HEK293 (cell line): ENCODE measurements around the gene TXNRD2.

Experiments
- ZNF473 ChIP-seq: fragments of 450-650 bp; formaldehyde crosslinking; IDR thresholded peaks from 2 replicates; pipeline ENCODE4 v1.5.1; 2017; ENCODE audit warnings: missing biosample characterization, missing genetic modification characterization
- ZNF501 ChIP-seq: fragments of 450-650 bp; formaldehyde crosslinking; IDR thresholded peaks from 2 replicates; pipeline ENCODE4 v1.5.1; 2016; ENCODE audit warnings: missing biosample characterization, missing genetic modification characterization
- ZNF707 ChIP-seq: fragments of 450-650 bp; formaldehyde crosslinking; IDR thresholded peaks from 2 replicates; pipeline ENCODE4 v1.5.1; 2016; ENCODE audit warnings: missing biosample characterization, missing genetic modification characterization
- ZNF768 ChIP-seq: fragments of 450-650 bp; formaldehyde crosslinking; IDR thresholded peaks from 2 replicates; pipeline ENCODE4 v1.5.1; 2018; ENCODE audit warnings: missing biosample characterization, mild to moderate bottlenecking, missing genetic modification characterization
- TF ChIP-seq, protein P1 (sequence below): fragments of 450-650 bp; formaldehyde crosslinking; IDR thresholded peaks from 2 replicates; pipeline ENCODE4 v1.5.1; 2016; ENCODE audit warnings: missing biosample characterization, missing genetic modification characterization
- TF ChIP-seq, protein P2 (sequence below): sonication (generic); formaldehyde crosslinking; IDR thresholded peaks from 2 replicates; pipeline ENCODE4 v1.8.1; 2022; ENCODE audit warnings: mild to moderate bottlenecking, moderate library complexity, missing genetic modification reagents

DNA sequence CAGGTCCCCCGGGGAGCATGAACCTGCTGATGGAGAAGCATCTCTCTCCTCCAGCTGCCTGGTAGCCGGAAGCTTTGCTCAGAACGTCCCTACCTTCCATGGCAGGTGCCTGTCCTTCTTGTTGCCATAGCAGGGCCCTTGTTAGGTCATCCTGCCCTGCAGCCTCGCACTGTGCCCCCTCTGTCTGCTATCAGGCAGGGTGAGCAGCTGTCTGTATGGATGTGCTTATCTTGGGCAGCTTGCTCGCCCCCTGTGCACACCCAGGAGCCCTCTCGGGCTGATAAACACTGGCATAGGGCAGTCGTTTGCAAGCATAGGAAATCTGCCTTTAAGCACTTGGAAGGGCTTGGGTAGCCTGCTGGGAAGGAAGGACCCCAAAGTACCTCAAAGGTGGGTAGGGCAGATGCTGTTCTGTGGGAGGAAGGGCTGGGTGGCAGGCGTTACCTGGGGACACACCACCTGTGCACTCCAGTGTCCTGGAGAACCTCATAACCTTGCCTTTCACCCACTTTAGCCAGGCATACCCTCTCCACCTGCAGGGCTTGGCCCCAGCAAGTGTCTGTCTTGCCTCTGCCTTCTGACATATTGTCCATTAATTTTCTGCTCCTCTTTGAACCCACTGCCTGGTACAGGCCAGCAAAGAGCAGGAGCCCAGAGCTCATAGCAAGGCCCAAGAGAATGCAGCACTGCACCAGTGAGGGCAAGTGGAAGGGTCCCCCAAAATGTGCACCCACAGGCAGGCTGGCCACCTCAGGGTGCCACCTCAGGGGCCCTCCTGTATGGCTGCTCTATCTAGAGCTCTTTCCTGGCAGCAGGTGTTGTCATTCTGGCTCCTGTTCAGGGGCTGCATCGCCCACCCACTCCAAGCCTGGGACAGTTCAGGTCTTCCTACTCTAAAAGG, 8.0 kb downstream of the TXNRD2 start:
- TF ChIP-seq, protein P1, sequence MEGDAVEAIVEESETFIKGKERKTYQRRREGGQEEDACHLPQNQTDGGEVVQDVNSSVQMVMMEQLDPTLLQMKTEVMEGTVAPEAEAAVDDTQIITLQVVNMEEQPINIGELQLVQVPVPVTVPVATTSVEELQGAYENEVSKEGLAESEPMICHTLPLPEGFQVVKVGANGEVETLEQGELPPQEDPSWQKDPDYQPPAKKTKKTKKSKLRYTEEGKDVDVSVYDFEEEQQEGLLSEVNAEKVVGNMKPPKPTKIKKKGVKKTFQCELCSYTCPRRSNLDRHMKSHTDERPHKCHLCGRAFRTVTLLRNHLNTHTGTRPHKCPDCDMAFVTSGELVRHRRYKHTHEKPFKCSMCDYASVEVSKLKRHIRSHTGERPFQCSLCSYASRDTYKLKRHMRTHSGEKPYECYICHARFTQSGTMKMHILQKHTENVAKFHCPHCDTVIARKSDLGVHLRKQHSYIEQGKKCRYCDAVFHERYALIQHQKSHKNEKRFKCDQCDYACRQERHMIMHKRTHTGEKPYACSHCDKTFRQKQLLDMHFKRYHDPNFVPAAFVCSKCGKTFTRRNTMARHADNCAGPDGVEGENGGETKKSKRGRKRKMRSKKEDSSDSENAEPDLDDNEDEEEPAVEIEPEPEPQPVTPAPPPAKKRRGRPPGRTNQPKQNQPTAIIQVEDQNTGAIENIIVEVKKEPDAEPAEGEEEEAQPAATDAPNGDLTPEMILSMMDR (tag by site-specific recombination) = no peak
- TF ChIP-seq ZNF707 (tag by site-specific recombination) (no peak), ZNF768 (tag by site-specific recombination) (no peak), ZNF501 (tag by site-specific recombination) (no peak), ZNF473 (tag by site-specific recombination) (no peak)
- TF ChIP-seq, protein P2, sequence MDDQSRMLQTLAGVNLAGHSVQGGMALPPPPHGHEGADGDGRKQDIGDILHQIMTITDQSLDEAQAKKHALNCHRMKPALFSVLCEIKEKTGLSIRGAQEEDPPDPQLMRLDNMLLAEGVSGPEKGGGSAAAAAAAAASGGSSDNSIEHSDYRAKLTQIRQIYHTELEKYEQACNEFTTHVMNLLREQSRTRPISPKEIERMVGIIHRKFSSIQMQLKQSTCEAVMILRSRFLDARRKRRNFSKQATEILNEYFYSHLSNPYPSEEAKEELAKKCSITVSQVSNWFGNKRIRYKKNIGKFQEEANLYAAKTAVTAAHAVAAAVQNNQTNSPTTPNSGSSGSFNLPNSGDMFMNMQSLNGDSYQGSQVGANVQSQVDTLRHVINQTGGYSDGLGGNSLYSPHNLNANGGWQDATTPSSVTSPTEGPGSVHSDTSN (CRISPR knock-in tag) = no peak
